Medulla oblongata (tissue), 1 donor: ENCODE results near the gene B3GAT3.
A peak's percentile ranks its signal among the peaks of the same experiment; 100 is the strongest.
"Not testable (repeated sequence)": the region's sequence is repeated elsewhere in the genome, so short reads cannot be mapped to it uniquely, and the experiment has no call there.

Source experiments
- DNase-seq: peaks from one replicate; pipeline ENCODE4 v3.0.0-alpha.2; 2015; ENCODE audit errors: extremely low spot score

Gene B3GAT3

GRCh38 chr11:62621567-62622470, at the start of gene B3GAT3:
Gene B3GAT3 (minus strand): TSS chr11:62621986. CDS start chr11:62621947, 39 bp downstream.
- peak; percentile 98 for DNase-seq

- no peak for DNase-seq
Measured at GRCh38 chr11:62671236-62671607, 49.4 kb upstream of the B3GAT3 start.

GRCh38 chr11:62669420-62670161, 47.8 kb upstream of the B3GAT3 start:
- DNase-seq, result no peak

- no peak for DNase-seq
Measured at GRCh38 chr11:62667460-62667859, 45.7 kb upstream of the B3GAT3 start.

- DNase-seq, result no peak
Measured at GRCh38 chr11:62666259-62666926, 44.6 kb upstream of the B3GAT3 start.

GRCh38 chr11:62665599-62666258, 43.9 kb upstream of the B3GAT3 start:
- peak; percentile 39 for DNase-seq

- peak; percentile 96 for DNase-seq
Measured at GRCh38 chr11:62665075-62665598, 43.4 kb upstream of the B3GAT3 start, which contains the start of the genes C11orf98 and CSKMT. Gene C11orf98 (minus strand): TSS chr11:62665210. CDS start chr11:62665169, 41 bp downstream. Gene CSKMT (plus strand): TSS chr11:62665312. CDS start chr11:62665880, 568 bp downstream.

- no peak for DNase-seq
Measured at GRCh38 chr11:62664405-62665074, 42.8 kb upstream of the B3GAT3 start.

GRCh38 chr11:62656796-62657429, 35.1 kb upstream of the B3GAT3 start:
- DNase-seq, result no peak

GRCh38 chr11:62654297-62654696, 32.5 kb upstream of the B3GAT3 start:
- no peak for DNase-seq

GRCh38 chr11:62652161-62653006, 30.6 kb upstream of the B3GAT3 start:
- no peak for DNase-seq

- DNase-seq, result not testable (repeated sequence)
Measured at GRCh38 chr11:62650283-62650682, 28.5 kb upstream of the B3GAT3 start.

GRCh38 chr11:62649486-62649885, 27.7 kb upstream of the B3GAT3 start:
- DNase-seq, result no peak

- no peak for DNase-seq
Measured at GRCh38 chr11:62648967-62649364, 27.2 kb upstream of the B3GAT3 start.

GRCh38 chr11:62648185-62648966, 26.6 kb upstream of the B3GAT3 start:
- no peak for DNase-seq

- no peak for DNase-seq
Measured at GRCh38 chr11:62647609-62648005, 25.8 kb upstream of the B3GAT3 start.

- no peak for DNase-seq
Measured at GRCh38 chr11:62646825-62647608, 25.2 kb upstream of the B3GAT3 start.
